GM21381 (cell line): ENCODE data around the gene TMEM38B.
A peak's percentile ranks its signal among the peaks of the same experiment; 100 is the strongest.

Experiments
- ATAC-seq: cut with Tn5 transposase; IDR thresholded peaks from one replicate; pipeline ENCODE4 v1.9.1; 2021; ENCODE audit warnings: mild to moderate bottlenecking, moderate library complexity; ENCODE audit not compliant: unreplicated experiment

TMEM38B gene

GRCh38 chr9:105694190-105694847 lies at the start of gene TMEM38B:
TSS of gene TMEM38B (plus strand) at chr9:105694541. CDS start at chr9:105694661, 120 bp downstream.
- peak; percentile 76 for ATAC-seq

DNA sequence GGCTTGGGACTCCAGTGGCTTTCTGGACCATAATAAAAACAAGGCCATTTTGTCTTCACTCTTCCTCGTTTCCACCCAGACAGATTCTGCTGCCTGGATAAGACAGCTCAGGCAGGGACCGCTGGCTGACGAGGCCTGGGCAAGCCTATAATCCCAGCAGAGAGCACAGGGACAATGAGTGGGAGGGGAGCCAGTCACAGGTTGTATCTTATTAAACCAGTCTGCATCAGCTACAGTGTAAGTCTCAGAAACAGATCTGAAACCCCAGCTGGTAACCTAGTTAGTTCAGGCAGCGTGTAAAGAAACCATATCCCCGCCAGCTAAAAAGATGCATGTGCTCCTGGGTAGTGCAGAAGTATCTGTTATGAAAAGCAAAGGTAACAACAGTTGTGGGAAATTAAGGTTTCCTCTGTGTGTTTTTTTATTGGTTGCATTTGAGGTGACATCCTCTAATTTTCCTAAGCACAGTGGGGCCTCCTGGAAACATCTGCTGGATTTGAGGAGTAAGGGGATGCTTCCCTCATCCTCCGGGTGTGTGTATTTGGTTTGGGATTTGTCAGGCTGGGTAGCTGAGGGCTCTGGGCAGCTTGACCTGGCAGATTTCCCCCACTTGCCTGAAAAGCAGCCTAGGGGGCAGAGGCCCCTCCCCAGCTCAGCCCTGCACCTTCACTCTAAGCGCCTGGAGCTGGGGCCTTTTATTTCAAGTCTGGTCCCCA lies 47.3 kb upstream of the TMEM38B start:
- no peak for ATAC-seq

DNA sequence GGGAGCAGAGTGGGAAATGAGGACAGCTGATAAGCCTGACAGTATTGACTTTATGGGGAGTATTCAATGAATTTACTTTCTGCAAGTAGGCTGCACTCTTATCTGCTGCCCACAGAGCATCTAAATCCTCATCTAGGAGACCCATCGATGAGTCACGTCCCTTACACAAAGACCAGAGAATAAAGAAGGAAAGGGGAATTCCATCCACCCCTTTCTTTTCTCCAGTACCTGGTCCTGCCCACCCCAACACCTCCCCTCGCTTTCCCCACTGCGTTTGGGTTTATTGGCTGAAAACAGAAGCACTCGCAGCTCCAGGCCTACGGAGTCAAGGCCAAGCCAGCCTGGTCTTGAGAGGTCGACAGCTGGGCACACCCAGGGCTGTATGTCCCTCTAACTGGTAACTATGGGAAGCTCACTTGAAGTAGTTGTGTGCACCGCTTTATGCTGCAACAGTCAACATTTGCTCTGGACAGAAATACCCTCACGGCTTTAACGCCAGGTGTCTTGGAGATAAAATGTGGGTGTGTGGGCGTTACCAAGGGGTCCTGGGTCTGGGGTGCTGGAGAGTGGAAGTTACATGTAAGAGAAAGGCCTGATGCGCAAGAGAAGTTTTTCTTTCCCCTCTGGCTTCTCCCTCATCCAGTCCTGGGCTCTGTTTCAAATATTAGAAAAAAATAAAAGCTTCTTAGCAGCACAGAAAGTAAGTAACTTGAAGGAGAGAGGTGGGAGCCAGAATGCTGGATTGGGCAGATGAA lies 46.6 kb upstream of the TMEM38B start:
- no peak for ATAC-seq

DNA sequence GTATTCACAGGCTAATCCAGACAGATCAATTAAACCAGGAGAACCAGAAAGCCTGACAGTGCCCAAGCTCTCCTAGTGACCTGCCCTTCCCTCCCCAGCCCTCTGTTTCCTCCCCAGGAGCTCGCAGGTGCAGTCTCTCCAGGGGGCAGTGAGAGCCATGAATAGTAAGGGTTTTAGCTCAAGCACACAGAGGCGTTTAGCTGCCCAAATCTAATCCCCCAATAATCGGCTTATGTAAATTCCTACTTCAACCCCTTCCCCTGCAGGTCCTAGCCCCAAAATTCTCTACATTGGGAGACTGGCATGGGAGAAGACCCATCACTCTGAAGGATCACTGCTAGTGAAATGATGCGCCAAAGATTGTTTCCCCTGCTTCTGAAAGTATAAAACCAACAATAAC lies 42.5 kb upstream of the TMEM38B start:
- ATAC-seq = no peak

DNA sequence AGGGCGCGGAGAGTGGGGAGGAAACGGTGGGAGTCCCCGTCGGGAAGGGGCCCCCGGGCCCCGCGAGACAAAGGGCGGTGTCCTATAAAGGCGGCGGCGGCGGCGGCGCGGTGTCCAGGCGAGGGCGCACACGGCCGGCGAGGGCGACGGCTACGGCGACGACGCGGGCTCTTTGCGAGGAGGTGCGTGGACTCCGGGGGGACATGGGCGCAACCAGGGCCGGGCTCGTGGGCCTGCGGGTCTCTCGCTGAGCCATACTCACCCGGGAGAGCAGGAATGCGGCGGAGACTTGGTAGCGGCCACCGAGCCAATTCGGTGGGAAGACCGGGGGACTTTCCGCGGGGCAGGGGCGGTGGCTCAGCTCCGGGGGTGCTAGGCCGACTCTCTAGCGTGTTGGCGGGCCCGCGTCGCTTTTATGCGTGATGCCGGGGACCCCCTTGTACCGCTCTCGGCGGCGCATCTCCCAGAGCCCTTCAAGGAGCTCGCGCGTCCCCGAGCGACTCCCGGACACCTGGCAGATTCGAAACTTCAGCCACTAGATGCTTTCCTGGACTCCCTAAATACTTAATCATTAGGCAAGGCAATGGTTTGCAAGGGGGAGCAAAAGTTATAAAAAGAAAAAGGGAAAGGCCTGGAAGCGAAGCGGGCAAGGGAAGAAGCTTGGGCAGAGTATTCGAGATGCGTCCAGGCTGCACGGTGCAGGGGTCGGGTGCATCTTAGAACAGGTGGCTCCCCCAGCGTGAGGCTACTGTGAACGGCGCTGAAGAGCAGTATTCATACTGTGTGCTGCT lies 38.0 kb upstream of the TMEM38B start:
- peak; percentile 55 for ATAC-seq

- ATAC-seq = no peak
Observed at GRCh38 chr9:105658351-105658750, 36.0 kb upstream of the TMEM38B start.

DNA sequence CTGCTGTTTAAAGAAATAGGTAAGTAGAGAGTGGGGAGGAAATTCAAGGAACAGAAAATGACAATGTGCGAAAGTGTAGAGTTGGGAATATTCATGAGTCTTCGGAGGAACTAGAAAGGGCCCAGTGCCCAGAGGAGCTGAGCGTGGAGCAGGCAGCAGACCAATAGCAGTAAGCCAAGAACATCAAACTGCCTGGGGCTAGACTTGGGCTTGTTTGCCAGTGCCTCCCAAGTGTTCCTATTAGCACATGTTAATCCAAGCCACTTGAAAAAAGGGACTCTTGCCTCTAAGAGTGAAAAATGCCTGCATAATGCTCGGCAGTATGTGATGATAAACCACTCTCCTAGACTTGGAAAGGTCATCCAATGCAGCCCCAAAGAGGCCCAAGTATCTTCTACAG lies 33.3 kb upstream of the TMEM38B start:
- ATAC-seq = no peak

GRCh38 chr9:105662184-105663104 lies 31.9 kb upstream of the TMEM38B start, which contains the start of gene TAL2:
TSS of gene TAL2 (plus strand) at chr9:105662457. CDS start at chr9:105662497, 40 bp downstream.
- ATAC-seq = peak; percentile 76

- no peak for ATAC-seq
Observed at GRCh38 chr9:105663914-105664313, 30.4 kb upstream of the TMEM38B start.

- no peak for ATAC-seq
Observed at GRCh38 chr9:105667867-105668266, 26.5 kb upstream of the TMEM38B start.

GRCh38 chr9:105670315-105670714 lies 24.0 kb upstream of the TMEM38B start:
- ATAC-seq = no peak

DNA sequence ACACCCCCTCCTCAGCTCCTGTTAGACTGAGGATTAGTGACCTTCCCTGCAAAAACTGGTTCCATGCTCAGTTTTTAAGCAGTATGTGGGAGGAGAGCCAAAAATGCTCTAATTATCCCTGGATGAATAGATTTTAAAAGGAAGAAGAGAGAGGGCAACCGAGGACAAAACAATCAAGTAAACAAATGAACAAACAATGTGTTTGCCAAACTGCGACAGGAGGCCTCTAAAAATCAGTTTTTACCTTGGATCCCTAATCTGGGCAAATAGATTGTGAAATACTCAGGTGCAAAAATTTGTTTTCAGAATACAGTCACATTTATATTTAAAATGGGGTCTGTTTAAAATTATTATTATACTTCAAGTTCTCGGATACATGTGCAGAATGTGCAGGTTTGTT lies 23.6 kb upstream of the TMEM38B start:
- ATAC-seq = no peak

DNA sequence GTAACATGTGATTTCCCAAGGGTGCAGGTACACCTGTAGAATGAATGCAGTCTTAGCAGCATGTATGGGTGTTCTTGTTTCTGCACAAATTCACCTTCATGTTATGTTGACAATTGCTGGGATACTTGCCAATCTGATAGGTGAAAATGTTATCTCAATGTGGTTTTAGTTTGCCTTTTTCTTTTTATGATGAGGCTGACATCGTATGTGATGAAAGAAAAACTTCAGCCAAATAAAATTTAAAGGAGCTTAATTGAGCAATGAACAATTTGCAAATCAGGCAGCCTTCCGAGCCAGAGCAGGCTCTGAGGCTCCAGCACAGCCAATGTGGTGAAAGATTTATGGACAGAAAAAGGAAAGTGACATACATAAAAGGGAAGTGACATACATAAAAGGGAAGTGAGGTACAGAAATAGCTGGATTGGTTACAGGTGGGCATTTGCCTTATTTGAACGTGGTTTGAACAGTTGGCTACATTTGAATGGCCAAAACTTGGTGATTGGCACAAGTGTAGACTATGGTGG lies 21.6 kb upstream of the TMEM38B start:
- ATAC-seq = no peak

- no peak for ATAC-seq
Observed at GRCh38 chr9:105673850-105674387, 20.4 kb upstream of the TMEM38B start.

GRCh38 chr9:105676351-105676923 lies 17.9 kb upstream of the TMEM38B start:
- ATAC-seq = no peak

DNA sequence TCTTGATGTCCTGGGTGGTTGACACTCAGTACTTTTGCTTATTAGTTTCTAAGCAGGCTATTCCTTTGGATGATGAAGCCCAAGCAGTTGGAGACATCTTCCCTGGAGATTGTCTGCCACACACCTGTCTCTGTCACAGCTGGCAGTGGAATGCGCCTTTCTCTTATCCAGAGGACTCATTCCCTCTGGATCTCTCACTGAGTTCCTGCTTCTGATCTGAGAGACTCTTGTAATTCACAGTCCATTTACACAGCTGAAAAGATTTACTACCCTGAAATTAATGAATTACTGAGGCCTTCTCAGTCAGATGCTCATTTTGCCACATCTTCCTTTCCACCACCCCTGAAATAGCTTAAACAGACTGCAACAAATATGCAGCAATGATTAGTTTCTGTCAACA lies 16.2 kb upstream of the TMEM38B start:
- no peak for ATAC-seq

GRCh38 chr9:105678781-105679180 lies 15.6 kb upstream of the TMEM38B start:
- no peak for ATAC-seq

DNA sequence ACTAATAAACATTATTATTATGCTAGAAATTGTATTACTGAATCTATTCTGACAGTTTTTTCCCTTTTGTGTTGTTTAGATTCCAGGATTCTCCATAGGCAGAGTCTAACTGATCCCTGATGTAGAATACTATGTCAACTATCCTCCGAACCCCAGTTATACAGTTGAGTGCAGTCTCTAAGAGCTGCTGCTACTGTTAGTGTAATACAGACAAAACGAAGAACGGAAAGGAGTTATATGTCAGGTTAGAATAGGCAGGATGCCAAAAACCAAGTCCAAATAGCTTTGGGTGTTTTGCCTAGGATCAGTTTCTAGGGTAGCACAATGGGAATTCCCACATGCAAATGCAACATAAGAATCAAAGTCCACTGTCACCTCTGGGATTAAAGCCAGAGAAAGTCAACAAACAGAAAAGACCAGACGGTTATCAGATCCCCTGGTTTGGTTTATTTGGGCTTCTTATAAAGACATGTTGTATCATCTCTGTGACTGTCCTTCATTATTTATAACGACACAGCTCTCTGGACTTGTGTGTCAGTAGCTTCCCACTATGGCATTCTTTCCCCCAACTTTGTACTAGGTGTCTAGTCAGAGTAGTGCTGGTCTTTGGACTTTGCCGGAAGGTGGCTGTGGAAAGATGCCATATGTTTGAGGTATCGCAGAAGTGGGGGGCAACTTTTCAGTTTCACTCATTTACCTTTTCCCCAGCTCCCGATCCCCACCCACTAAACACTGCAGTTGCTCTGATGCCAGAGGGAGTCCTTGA lies 14.9 kb upstream of the TMEM38B start:
- ATAC-seq = no peak
